ENCODE measurements around the gene FAM8A1.

FAM8A1 gene

GRCh38 chr6:17635568-17635967 lies 35.5 kb downstream of the FAM8A1 start:
- H2AFZ ChIP-seq (ENCODE audit: low read depth): no peak overlapping the region
- no peak overlapping the region for H3K4me2 ChIP-seq
- H3K9ac ChIP-seq: no peak overlapping the region
- no peak overlapping the region for H3K4me3 ChIP-seq (IDR thresholded peaks at IDR 0.05; ENCODE audit: insufficient read depth, low read depth, low read length)
- peaks cover 21% of the 10 kb centered on the region for H3K4me1 ChIP-seq (ENCODE audit: low read depth, poor library complexity, severe bottlenecking)
- peaks cover 24% of the 10 kb centered on the region; the same call in 1 of the 2 replicates for H3K36me3 ChIP-seq (ENCODE audit: insufficient read depth)
- peaks cover 11% of the 10 kb centered on the region; the same call in 1 of the 2 replicates for H4K20me1 ChIP-seq (ENCODE audit: insufficient read depth)
- TF ChIP-seq CTCF (conservative IDR thresholded peaks at IDR 0.05; ENCODE audit: low read depth, low read length): no peak
- peaks cover 55% of the 10 kb centered on the region; the same call in 1 of the 2 replicates for H3K79me2 ChIP-seq (ENCODE audit: insufficient read depth, low read depth)
- H3K27ac ChIP-seq: no peak overlapping the region
- no peaks in the 10 kb centered on the region for H3K27me3 ChIP-seq (ENCODE audit: insufficient read depth, low read depth)

- Histone ChIP-seq H3K79me2 (ENCODE audit: insufficient read depth, low read depth) (peaks cover 49% of the 10 kb centered on the region; the same call in 1 of the 2 replicates), H2AFZ (ENCODE audit: low read depth) (no peak overlapping the region), H3K27me3 (ENCODE audit: insufficient read depth, low read depth) (no peaks in the 10 kb centered on the region), H3K27ac (no peak overlapping the region), H4K20me1 (ENCODE audit: insufficient read depth) (peaks cover 8% of the 10 kb centered on the region; the same call in 1 of the 2 replicates), H3K4me3 (IDR thresholded peaks at IDR 0.05; ENCODE audit: insufficient read depth, low read depth, low read length) (no peak overlapping the region), H3K4me1 (ENCODE audit: low read depth, poor library complexity, severe bottlenecking) (peaks cover 4% of the 10 kb centered on the region), H3K9ac (no peak overlapping the region), H3K4me2 (no peak overlapping the region), H3K36me3 (ENCODE audit: insufficient read depth) (peaks cover 26% of the 10 kb centered on the region; the same call in 1 of the 2 replicates)
- no peak for TF ChIP-seq CTCF (conservative IDR thresholded peaks at IDR 0.05; ENCODE audit: low read depth, low read length)
Observed at GRCh38 chr6:17638212-17638715, 38.2 kb downstream of the FAM8A1 start.

GRCh38 chr6:17640477-17640917 lies 40.4 kb downstream of the FAM8A1 start:
- H3K4me3 ChIP-seq (IDR thresholded peaks at IDR 0.05; ENCODE audit: insufficient read depth, low read depth, low read length): no peak overlapping the region
- H3K4me1 ChIP-seq (ENCODE audit: low read depth, poor library complexity, severe bottlenecking): peaks cover 4% of the 10 kb centered on the region
- no peak overlapping the region for H2AFZ ChIP-seq (ENCODE audit: low read depth)
- H3K4me2 ChIP-seq: no peak overlapping the region
- no peak overlapping the region for H3K9ac ChIP-seq
- H3K79me2 ChIP-seq (ENCODE audit: insufficient read depth, low read depth): peaks cover 32% of the 10 kb centered on the region; the same call in 1 of the 2 replicates
- H4K20me1 ChIP-seq (ENCODE audit: insufficient read depth): peaks cover 4% of the 10 kb centered on the region; the same call in 1 of the 2 replicates
- H3K27me3 ChIP-seq (ENCODE audit: insufficient read depth, low read depth): no peaks in the 10 kb centered on the region
- H3K27ac ChIP-seq: no peak overlapping the region
- H3K36me3 ChIP-seq (ENCODE audit: insufficient read depth): peaks cover 28% of the 10 kb centered on the region; the same call in 1 of the 2 replicates
- TF ChIP-seq CTCF (conservative IDR thresholded peaks at IDR 0.05; ENCODE audit: low read depth, low read length): no peak

GRCh38 chr6:17648745-17649144 lies 48.6 kb downstream of the FAM8A1 start:
- no peak overlapping the region for H3K4me2 ChIP-seq

More at GRCh38 chr6:17648745-17649144, 48.6 kb downstream of the FAM8A1 start:
- H3K4me1 ChIP-seq (ENCODE audit: low read depth, poor library complexity, severe bottlenecking): peaks cover 4% of the 10 kb centered on the region
- H2AFZ ChIP-seq (ENCODE audit: low read depth): no peak overlapping the region
- H3K27me3 ChIP-seq (ENCODE audit: insufficient read depth, low read depth): no peaks in the 10 kb centered on the region
- H4K20me1 ChIP-seq (ENCODE audit: insufficient read depth): no peaks in the 10 kb centered on the region
- peaks cover 25% of the 10 kb centered on the region for H3K79me2 ChIP-seq (ENCODE audit: insufficient read depth, low read depth)
- no peak overlapping the region for H3K27ac ChIP-seq
- H3K9ac ChIP-seq: no peak overlapping the region
- TF ChIP-seq CTCF (conservative IDR thresholded peaks at IDR 0.05; ENCODE audit: low read depth, low read length): no peak
- H3K4me3 ChIP-seq (IDR thresholded peaks at IDR 0.05; ENCODE audit: insufficient read depth, low read depth, low read length): no peak overlapping the region
- peaks cover 16% of the 10 kb centered on the region; the same call in 1 of the 2 replicates for H3K36me3 ChIP-seq (ENCODE audit: insufficient read depth)
